Esophagus squamous epithelium (tissue), 4 donors: ENCODE measurements around the gene IFT80.

Experiments used
- CTCF ChIP-seq, 6 experiments: fragments of 450-650 bp in 4 of 6; fragments of 200-600 bp in 2 of 6; sonication (generic) in 2 of 6; IDR thresholded peaks; one replicate each; pipeline ENCODE4 v1.5.1; 2016 to 2019; ENCODE audit warnings: antibody characterized with exemption in 6 of 6, mild to moderate bottlenecking in 4 of 6, moderate library complexity in 4 of 6
- POLR2A ChIP-seq, 4 donors: fragments of 450-650 bp; IDR thresholded peaks; one replicate each; pipeline ENCODE4 v1.6.1; 2017; ENCODE audit warnings: antibody characterized with exemption in 4 of 4, mild to moderate bottlenecking in 4 of 4, moderate library complexity in 3 of 4

GRCh38 chr3:160279657-160280056, 119.4 kb downstream of the IFT80 start:
- TF ChIP-seq CTCF (IDR thresholded peaks at IDR 0.05): no peak
- TF ChIP-seq POLR2A (IDR thresholded peaks at IDR 0.05): no peak
